Measurements from ENCODE around the gene CBX2. TPM values are rescaled to one million over a fixed set of nuclear protein-coding genes. Genes with fewer than 3 reads are reported as not detected.

CBX2 gene
- total RNA-seq, 6 experiments from 2014 or later = 0.75 to 2.0 (median 1.4) TPM

DNA sequence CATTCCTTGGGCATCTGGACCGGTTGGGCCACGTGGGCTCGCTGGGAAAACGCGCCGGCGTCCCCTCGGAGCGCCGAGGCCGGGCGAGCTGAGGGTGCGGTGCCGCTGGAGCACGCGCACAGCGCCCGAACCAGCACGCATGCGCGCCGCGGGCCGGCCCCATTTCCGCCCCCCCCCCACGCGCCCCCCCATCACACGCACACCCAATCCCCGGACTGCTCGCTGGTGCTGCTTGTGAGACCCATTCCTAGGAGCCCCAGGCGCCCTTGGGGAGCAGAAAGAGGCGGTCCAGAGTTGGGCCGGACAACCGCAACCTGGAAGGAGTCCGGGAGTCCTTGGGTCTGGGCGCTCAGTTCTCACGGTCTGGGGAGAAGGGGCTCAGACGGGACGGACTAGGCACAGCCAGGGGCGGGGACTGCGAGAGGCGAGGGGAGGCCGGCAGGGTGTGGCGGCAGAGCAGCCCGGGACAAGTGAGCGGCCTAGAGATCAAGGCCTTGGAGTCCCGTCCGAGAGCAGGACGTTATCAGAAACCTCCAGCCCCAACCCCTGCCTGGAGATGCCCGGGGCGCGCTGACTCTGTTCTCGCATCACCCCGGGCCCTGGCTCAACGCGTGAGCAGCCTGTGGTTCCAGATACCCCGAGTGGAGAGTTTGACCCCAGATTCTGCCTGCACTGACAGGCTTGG, 24.9 kb downstream of the CBX2 start:
- no peak for DNase-seq
- Mint-ChIP-seq H3K27ac (no peak overlapping the region), H3K4me1 (ENCODE audit: low read depth) (peaks cover 18% of the 10 kb centered on the region), H3K4me3 (no peak overlapping the region), H3K9me3 (no peaks in the 10 kb centered on the region), H3K36me3 (ENCODE audit: low read depth) (peaks cover 4% of the 10 kb centered on the region; the same call in 1 of the 2 replicates), H3K27me3 (ENCODE audit: insufficient read depth) (peaks cover 82% of the 10 kb centered on the region)
- TF ChIP-seq, protein P1, sequence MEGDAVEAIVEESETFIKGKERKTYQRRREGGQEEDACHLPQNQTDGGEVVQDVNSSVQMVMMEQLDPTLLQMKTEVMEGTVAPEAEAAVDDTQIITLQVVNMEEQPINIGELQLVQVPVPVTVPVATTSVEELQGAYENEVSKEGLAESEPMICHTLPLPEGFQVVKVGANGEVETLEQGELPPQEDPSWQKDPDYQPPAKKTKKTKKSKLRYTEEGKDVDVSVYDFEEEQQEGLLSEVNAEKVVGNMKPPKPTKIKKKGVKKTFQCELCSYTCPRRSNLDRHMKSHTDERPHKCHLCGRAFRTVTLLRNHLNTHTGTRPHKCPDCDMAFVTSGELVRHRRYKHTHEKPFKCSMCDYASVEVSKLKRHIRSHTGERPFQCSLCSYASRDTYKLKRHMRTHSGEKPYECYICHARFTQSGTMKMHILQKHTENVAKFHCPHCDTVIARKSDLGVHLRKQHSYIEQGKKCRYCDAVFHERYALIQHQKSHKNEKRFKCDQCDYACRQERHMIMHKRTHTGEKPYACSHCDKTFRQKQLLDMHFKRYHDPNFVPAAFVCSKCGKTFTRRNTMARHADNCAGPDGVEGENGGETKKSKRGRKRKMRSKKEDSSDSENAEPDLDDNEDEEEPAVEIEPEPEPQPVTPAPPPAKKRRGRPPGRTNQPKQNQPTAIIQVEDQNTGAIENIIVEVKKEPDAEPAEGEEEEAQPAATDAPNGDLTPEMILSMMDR (IDR thresholded peaks at IDR 0.05) = no peak

DNA sequence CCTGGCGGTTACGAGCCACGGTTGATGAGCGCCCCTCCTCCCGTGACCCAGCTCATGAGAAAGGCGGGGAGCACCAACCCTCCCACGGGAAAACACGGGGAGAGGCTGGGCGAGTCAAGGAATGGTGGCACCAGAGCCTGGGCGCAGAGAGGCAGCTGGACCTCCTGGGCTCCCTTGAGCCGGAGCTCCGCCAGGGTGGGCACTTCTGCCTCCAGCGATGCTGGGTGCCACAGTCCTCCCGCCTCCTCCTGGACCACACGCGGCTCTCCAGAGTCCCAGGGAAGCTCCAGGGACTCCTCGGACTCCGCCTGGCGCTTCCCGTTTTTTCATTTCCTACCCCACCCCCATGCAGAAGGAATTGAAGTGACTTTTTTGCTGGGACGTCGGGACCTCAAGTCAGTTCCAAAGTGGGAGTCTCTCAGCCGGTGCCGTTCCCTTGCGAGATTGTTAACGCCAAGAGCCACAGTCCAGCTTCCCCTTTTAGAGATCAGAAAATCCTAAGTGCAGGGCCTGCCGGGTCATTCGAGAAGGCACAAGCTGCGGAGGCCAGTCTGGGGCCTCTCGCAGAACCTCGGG, 25.6 kb downstream of the CBX2 start:
- Mint-ChIP-seq H3K27me3 (ENCODE audit: insufficient read depth) (peaks cover 86% of the 10 kb centered on the region), H3K9me3 (no peaks in the 10 kb centered on the region), H3K36me3 (ENCODE audit: low read depth) (peaks cover 4% of the 10 kb centered on the region; the same call in 1 of the 2 replicates), H3K4me1 (ENCODE audit: low read depth) (peaks cover 16% of the 10 kb centered on the region), H3K27ac (no peak overlapping the region), H3K4me3 (no peak overlapping the region)
- DNase-seq = no peak
- TF ChIP-seq, protein P1 (IDR thresholded peaks at IDR 0.05) = no peak

DNA sequence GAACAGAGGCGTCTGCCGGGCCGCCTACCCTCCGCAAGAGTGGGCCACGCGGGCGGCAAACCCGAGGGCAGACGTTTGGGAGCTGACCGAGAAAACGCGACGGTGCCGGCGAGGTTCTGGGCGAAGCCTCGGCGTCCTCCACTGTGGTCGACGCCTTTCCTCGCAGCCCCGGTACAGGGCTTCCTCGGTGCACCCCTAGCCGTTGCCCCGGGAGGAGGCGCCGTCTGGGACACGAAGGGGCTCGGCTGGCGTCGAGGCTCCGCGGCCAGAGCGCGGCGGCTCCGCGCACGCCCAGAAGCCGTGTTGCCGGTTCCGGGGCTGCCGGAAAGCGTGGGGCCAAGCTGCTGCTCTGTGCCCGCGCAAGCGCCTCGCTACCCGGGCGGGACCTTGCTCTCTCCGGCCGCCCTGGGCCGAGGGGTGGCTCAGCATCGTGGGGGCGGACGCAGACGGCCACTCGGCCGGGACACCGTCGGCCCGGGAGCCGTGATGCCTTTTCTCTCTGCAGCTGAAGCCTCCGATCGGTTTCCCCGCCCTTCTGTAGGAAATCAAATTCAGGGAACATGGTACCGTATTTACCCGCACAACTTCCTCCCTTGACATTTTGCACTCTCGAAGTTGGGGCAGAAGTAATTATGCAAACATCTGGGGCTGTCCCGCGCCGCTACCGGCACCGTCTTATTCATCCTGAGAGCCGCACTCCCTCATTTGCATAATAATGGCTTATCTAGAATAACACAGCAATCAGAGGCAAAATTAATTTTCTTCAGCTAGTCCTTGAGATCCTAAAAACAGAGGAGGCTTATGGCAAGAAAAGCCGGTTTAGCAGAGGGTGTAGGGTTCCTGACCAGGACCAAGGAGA, 26.3 kb downstream of the CBX2 start:
- Mint-ChIP-seq H3K27ac (no peak overlapping the region), H3K4me3 (peak overlapping the region; percentile 40; the same call in 1 of the 2 replicates), H3K4me1 (ENCODE audit: low read depth) (peaks cover 12% of the 10 kb centered on the region), H3K36me3 (ENCODE audit: low read depth) (peaks cover 4% of the 10 kb centered on the region; the same call in 1 of the 2 replicates), H3K27me3 (ENCODE audit: insufficient read depth) (peaks cover 85% of the 10 kb centered on the region), H3K9me3 (no peaks in the 10 kb centered on the region)
- TF ChIP-seq, protein P1 (IDR thresholded peaks at IDR 0.05) = no peak
- no peak for DNase-seq

DNA sequence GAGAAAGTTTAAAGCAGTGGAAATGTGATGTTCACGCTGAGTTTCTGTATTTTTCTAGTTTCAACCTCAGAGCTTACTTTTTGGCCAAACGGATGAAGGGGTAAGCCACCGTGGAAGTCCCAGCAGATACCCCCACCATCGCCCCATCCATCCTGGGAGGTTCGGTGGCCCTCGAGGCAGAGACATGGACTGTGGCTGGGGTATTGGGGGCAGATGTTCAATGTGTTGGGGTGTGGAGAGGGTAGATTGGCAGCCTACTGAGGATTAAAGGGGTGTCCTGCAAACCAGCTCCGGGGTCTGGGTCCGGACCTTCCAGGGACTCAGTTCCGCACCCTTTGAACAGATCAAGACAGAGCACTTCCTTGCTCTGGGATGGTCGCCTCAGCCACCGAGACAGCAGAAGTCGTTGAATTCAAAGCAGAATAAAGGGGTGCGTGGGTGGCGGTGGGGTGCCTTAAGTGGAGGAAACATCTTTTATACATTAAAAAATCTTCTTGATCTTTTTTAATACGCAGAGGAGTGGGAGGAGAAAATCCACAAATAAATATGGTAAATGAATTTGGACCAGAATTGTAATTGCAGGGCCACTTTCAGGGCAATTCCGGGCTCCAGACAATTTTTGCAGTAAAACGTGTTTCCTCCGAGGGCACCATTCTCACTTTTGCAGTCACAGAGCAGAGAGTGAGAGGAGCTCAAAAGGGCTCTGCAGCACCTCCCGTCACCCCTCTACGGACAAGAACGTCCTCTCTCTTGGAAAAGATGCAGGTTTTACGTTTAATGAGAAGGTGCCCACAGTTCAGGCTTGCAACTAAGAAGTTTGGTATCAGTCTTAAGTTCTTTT, 27.1 kb downstream of the CBX2 start:
- H3K27me3 Mint-ChIP-seq (ENCODE audit: insufficient read depth) = peaks cover 82% of the 10 kb centered on the region
- no peak overlapping the region for H3K4me3 Mint-ChIP-seq
- no peak overlapping the region for H3K27ac Mint-ChIP-seq
- TF ChIP-seq, protein P1 (IDR thresholded peaks at IDR 0.05) = no peak
- H3K36me3 Mint-ChIP-seq (ENCODE audit: low read depth) = peaks cover 4% of the 10 kb centered on the region; the same call in 1 of the 2 replicates
- H3K9me3 Mint-ChIP-seq = no peaks in the 10 kb centered on the region
- peaks cover 6% of the 10 kb centered on the region for H3K4me1 Mint-ChIP-seq (ENCODE audit: low read depth)
- DNase-seq = no peak

DNA sequence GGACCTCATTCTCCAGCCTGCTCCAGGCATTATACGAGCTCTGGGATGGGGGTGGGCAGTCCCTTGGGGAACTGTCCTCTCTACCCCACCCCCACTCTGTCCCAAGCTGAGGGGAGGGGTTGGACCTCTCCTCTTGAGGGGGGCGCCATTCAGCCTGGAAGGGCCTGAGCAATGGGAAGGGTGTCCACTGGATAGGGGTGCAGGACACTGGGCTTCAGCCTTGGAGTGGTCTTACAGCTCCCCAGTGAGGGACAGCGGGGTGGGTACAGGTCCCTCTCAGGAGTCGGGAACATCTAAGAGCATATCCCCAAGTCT, 28.5 kb downstream of the CBX2 start:
- no peaks in the 10 kb centered on the region for H3K4me1 Mint-ChIP-seq (ENCODE audit: low read depth)
- no peak overlapping the region for H3K27ac Mint-ChIP-seq
- H3K27me3 Mint-ChIP-seq (ENCODE audit: insufficient read depth) = peaks cover 73% of the 10 kb centered on the region
- no peak overlapping the region for H3K4me3 Mint-ChIP-seq
- no peaks in the 10 kb centered on the region; the same call in 1 of the 2 replicates for H3K36me3 Mint-ChIP-seq (ENCODE audit: low read depth)
- no peaks in the 10 kb centered on the region for H3K9me3 Mint-ChIP-seq
- TF ChIP-seq, protein P1 (IDR thresholded peaks at IDR 0.05) = no peak
- DNase-seq = no peak

Data from HFFc6 (cell line).